Natural killer cell treated with Interleukin-12 subunit alpha and Interleukin-12 subunit beta and Interleukin-15 and Interleukin-18, amount 100 ng/mL, for 72 hours (primary cell): ENCODE data around the gene ANKRD1. TPM values are rescaled to one million over a fixed set of nuclear protein-coding genes. Genes with fewer than 3 reads are reported as not detected.
"Not testable (repeated sequence)": the region's sequence is repeated elsewhere in the genome, so short reads cannot be mapped to it uniquely, and the experiment has no call there.

Experiments
- ATAC-seq, 2 donors: fragments of 150-1000 bp; cut with Tn5 transposase in 1 of 2; sonication (Bioruptor Pico), chemical (Tn5 transposase) in 1 of 2; 2 replicates each; pipeline ENCODE4 v1.10.0; 2021
- DNase-seq: peaks from one replicate; pipeline ENCODE4 v3.0.0; 2022; ENCODE audit warnings: low spot score
- H3K27ac Mint-ChIP-seq, 2 donors: 1 replicate in 1 of 2; 2 replicates in 1 of 2; pipeline ENCODE4 v1.8.0; 2022; ENCODE audit warnings: mixed read lengths in 2 of 2, mild to moderate bottlenecking in 1 of 2, moderate library complexity in 1 of 2
- H3K27me3 Mint-ChIP-seq, 2 donors: 1 replicate in 1 of 2; 2 replicates in 1 of 2; pipeline ENCODE4 v1.8.0; 2022; ENCODE audit warnings: mixed read lengths in 2 of 2
- H3K36me3 Mint-ChIP-seq: one replicate; pipeline ENCODE4 v1.8.0; 2022; ENCODE audit warnings: mixed read lengths
- H3K4me1 Mint-ChIP-seq, 2 donors: 1 replicate in 1 of 2; 2 replicates in 1 of 2; pipeline ENCODE4 v1.8.0; 2022; ENCODE audit warnings: low read depth in 2 of 2, mixed read lengths in 2 of 2, mild to moderate bottlenecking in 1 of 2
- H3K4me3 Mint-ChIP-seq: one replicate; pipeline ENCODE4 v1.8.0; 2022; ENCODE audit warnings: mixed read lengths
- H3K9me3 Mint-ChIP-seq: 2 replicates; pipeline ENCODE4 v1.8.0; 2022; ENCODE audit warnings: mixed read lengths
- total RNA-seq, 2 donors: library from RNA; stranded (reverse); gene quantifications; one replicate each; pipeline ENCODE4 v1.2.3, GENCODE V29; 2022

The ANKRD1 gene
- total RNA-seq, 2 donors from 2014 or later = not detected

DNA sequence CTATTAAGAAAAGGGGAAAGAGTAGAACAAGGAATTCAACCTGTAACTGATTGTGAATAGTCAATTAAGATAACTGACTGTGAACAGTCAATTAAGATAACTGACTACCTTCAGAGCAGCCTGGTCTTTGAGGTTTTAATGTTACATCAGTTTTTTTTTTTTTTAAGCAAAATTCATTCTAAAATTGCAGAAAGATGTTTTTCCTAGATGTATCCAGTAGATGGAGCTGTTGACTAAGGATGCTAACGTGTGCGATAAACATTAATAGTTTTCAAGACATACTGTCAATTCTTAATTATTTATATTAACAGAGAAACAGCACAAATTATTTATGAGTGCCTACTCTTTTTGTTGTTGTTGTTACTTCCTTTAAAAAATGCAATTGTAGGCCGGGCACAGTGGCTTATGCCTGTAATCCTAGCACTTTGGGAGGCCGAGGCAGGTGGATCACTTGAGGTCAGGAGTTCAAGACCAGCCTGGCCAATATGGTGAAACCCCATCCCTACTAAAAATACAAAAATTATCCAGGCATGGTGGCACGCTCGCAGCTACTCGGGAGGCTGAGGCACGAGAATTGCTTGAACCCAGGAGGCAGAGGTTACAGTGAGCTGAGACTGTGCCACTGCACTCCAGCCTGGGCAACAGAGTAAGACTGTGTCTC, 40.7 kb downstream of the ANKRD1 start:
- not testable (repeated sequence) for ATAC-seq, H3K4me3 Mint-ChIP-seq, DNase-seq, H3K9me3 Mint-ChIP-seq, H3K4me1 Mint-ChIP-seq, H3K27me3 Mint-ChIP-seq, H3K27ac Mint-ChIP-seq
- peaks cover 24% of the 10 kb centered on the region for H3K36me3 Mint-ChIP-seq

DNA sequence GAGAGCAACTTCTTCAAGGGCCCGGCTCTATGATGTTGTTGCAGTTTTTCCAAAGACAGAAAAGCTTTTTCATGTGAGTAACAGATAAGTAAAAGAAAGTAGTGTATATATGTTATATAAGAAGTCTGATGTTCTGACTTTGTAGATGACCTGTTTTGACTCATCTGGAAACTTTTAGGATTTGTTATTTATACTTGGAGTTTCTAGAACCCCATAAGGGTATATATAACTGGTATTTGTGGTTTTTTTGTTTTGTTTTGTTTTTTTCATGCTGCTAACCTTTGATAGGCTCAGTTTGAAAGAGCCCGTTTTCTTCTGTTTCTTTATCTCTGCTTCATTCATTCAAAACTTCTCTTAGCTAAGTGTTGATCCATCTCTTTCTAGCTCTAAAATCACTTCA, 41.8 kb downstream of the ANKRD1 start:
- Mint-ChIP-seq H3K9me3 (no peaks in the 10 kb centered on the region), H3K27me3 (no peaks in the 10 kb centered on the region), H3K4me3 (no peak overlapping the region), H3K27ac (no peak overlapping the region), H3K36me3 (peaks cover 23% of the 10 kb centered on the region), H3K4me1 (peaks cover 4 to 5% of the 10 kb centered on the region in 2 donors)
- no peak for DNase-seq
- ATAC-seq = no peak

DNA sequence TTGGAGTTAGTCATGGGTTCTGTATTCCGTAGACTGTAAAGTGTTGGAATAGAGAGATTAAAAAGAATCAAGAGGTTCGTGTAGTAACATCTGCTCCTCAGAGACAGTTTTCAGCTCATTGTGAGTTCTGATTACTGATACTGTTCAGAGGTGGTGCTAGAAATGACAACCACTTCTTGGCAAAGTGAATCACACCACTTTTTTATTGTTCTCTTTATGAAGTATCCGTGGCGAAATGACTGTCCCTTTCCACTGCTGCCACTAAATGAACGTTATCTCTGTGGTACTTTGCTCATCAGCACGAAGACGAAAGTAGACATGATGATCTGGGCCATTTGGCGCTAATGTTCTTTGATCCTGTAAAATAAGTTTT, 48.3 kb downstream of the ANKRD1 start:
- H3K4me1 Mint-ChIP-seq = peaks cover 27 to 39% of the 10 kb centered on the region in 2 donors
- peak overlapping the region; percentile 99 for H3K4me3 Mint-ChIP-seq
- ATAC-seq (peak; percentile 8 to 63), DNase-seq (no peak)
- peaks cover 15 to 27% of the 10 kb centered on the region in 2 donors for H3K27me3 Mint-ChIP-seq
- peak overlapping the region; percentile 90 to 94 for H3K27ac Mint-ChIP-seq
- H3K9me3 Mint-ChIP-seq = no peaks in the 10 kb centered on the region
- peaks cover 27% of the 10 kb centered on the region for H3K36me3 Mint-ChIP-seq

DNA sequence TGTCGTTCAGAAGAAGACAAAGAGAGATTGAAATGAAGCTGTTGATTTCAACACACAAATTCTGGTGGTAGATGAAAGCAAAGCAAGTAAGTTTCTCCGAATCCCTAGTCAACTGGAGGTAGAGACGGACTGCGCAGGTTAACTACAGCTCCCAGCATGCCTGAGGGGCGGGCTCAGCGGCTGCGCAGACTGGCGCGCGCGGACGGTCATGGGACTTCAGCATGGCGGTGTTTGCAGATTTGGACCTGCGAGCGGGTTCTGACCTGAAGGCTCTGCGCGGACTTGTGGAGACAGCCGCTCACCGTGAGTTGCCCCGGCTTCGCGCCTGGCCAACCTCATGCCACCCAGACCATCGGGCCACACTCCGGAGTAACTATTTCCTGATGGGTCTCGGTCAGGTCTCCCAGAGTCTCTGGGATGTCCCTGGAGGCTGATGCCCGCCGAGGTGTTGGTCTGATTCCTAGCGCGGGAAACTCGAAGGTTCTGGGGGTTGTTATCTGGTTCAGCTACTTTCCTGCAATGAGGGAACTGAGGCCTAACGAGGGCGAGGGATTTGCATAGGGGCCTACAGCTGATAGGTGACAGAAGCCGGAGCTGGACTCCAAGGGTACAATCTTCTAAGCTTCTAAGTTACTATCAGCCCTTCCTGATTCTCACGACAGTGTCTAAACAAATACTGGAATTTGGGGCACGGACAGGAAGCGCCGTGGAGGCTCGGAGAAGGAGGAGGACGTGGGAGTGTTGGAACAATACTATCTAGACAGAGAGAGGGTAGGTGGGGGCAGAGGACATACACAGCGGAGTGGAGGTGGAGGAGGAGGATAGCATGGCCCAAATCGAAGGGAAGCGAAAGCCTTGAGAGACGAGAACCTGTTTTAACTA, 48.9 kb downstream of the ANKRD1 start, which contains the start of gene RPP30:
Gene RPP30, plus strand, starts transcription at position 209 of the 882 bp plus-strand sequence. Its CDS starts 13 bp downstream, at position 222.
- peak within 1 kb of the TSS; percentile 99 for H3K4me3 Mint-ChIP-seq
- peaks cover 27 to 39% of the 10 kb centered on the region in 2 donors for H3K4me1 Mint-ChIP-seq
- no peaks in the 10 kb centered on the region for H3K9me3 Mint-ChIP-seq
- peak; percentile 98 for ATAC-seq
- peaks cover 18 to 27% of the 10 kb centered on the region in 2 donors for H3K27me3 Mint-ChIP-seq
- peak; percentile 82 for DNase-seq
- H3K27ac Mint-ChIP-seq = peak within 1 kb of the TSS; percentile 90 to 94
- H3K36me3 Mint-ChIP-seq = peaks cover 20% of the 10 kb centered on the region

DNA sequence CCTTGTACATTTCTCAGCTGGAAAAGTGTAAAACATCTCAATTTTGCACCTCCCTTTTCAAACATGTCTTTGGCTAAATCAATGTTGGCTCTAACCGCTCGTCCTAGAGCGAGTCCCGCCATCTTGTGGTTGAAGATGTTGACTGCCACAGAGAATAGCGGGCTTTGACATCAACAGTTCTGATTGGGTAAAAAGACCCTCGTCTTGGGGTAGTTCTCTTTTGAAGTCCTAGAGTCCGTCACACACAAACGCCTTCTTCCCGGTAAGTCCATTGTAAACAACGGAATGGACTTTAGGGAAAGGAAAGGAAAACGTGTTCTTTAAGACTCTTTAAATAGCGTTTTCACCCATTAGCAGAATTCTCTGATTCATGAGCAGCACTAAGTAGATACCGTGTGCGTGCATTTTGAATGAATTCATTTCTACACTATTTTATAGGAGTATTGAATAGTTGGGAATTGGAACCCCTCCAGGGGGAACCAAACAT, 49.6 kb downstream of the ANKRD1 start:
- H3K4me1 Mint-ChIP-seq = peaks cover 27 to 39% of the 10 kb centered on the region in 2 donors
- ATAC-seq = peak; percentile 70 to 73
- no peaks in the 10 kb centered on the region for H3K9me3 Mint-ChIP-seq
- peaks cover 22 to 33% of the 10 kb centered on the region in 2 donors for H3K27me3 Mint-ChIP-seq
- H3K27ac Mint-ChIP-seq = peak overlapping the region; percentile 90 to 94
- DNase-seq = no peak
- H3K36me3 Mint-ChIP-seq = peaks cover 15% of the 10 kb centered on the region
- peak overlapping the region; percentile 99 for H3K4me3 Mint-ChIP-seq

DNA sequence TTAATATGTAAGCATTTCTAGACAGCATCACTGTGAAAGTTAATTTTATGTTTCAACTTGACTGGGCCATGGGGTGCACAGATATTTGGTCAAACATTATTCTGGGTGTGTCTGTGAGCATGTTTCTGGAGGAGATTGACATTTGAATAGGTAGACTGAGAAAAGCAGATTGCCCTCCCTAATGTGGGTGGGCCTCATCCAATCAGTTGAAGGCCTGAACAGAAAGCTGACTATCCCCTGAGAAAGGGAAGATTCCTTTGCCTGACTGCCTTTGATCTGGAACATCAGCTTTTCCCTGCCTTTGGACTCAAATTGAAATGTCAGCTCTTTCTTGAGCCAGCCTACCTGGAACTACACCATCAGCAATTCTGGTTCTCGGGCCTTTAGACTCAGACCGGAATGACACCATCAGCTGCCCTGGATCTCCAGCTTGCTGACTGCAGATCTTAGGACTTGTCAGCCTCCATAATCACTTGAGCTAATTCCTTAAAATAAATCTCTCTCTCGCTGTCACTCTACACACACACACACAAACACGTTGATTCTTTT, 54.8 kb downstream of the ANKRD1 start:
- H3K27me3 Mint-ChIP-seq = peaks cover 36 to 69% of the 10 kb centered on the region in 2 donors
- peaks cover 4 to 9% of the 10 kb centered on the region in 2 donors for H3K4me1 Mint-ChIP-seq
- H3K4me3 Mint-ChIP-seq = no peak overlapping the region
- ATAC-seq (no peak), DNase-seq (no peak)
- H3K27ac Mint-ChIP-seq = no peak overlapping the region
- H3K36me3 Mint-ChIP-seq = peaks cover 10% of the 10 kb centered on the region
- H3K9me3 Mint-ChIP-seq = no peaks in the 10 kb centered on the region

DNA sequence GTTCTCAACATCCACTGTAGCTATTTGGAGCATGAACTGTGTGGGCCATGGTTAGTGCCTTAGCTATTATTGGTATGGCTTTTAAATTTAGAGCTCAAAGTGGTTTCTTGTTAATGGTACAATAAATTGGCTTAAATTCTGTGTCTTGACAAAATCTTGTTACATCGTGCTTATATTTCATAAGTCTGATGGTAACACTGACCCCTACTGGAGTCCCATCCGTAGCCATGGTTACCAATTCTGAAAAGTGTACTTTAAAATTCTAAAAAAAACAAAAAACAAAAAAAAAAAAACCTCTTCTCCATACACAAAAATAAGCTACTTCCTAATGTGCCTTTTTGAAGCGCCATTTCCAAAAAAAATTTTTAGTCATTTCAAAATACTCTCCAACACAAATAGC, 55.5 kb downstream of the ANKRD1 start:
- Mint-ChIP-seq H3K4me1 (peaks cover 0 to 2% of the 10 kb centered on the region in 2 donors), H3K27ac (no peak overlapping the region), H3K36me3 (peaks cover 10% of the 10 kb centered on the region), H3K4me3 (no peak overlapping the region), H3K27me3 (peaks cover 33 to 65% of the 10 kb centered on the region in 2 donors), H3K9me3 (no peaks in the 10 kb centered on the region)
- DNase-seq (no peak), ATAC-seq (no peak)

DNA sequence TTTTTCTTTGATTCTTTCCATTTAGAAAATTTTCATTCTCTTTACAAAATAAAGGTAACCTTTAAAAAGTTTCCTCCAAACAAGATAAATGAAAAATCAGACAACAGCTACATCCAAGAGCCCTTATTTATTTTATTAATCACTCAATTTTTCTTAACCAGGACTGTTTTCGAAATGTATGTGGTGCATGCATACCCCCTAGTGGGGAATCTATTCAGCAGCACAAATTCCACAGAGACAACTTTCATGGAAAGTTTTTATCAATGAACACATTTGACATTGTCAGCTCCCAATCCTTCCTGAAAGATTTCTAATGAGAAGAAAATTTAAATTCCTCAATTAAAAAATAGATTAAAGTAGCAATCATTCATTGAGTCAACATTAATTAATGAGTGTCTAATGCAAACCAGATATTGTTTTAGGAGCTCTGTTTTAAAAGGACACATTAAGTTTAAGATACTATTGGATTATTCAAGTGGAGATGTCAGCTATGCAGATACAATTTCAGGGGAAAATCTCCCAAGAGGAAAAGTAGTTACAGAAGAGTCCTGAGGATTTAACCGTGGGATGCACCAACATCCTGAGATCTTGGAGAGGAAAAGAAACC, 57.9 kb downstream of the ANKRD1 start:
- Mint-ChIP-seq H3K9me3 (no peaks in the 10 kb centered on the region), H3K36me3 (no peaks in the 10 kb centered on the region), H3K4me3 (no peak overlapping the region), H3K4me1 (peaks cover 6 to 15% of the 10 kb centered on the region in 2 donors), H3K27ac (no peak overlapping the region), H3K27me3 (peaks cover 23 to 42% of the 10 kb centered on the region in 2 donors)
- ATAC-seq (no peak), DNase-seq (no peak)

Other genes starting within 250 kb of the ANKRD1 start
- under 1 TPM in 1 of 2 donors, not detected in 1; 0.62 TPM for gene HTR7, start 63.0 kb downstream of the ANKRD1 start, total RNA-seq
- gene RPP30, start 49.1 kb downstream of the ANKRD1 start, total RNA-seq = 10 to 100 TPM; 46.9 to 69.7 TPM